HepG2 (cell line): ENCODE data around the gene NTRK2. TPM values are rescaled to one million over a fixed set of nuclear protein-coding genes. Genes with fewer than 3 reads are reported as not detected.

Experiments
- ATAC-seq: fragments of 200-7000 bp; cut with Tn5 transposase; 3 replicates; pipeline ENCODE4 v1.9.1; 2020; ENCODE audit warnings: mild to moderate bottlenecking, moderate library complexity
- BruUV-seq: library from RNA; stranded (reverse); fragments of 400-500 nt; replicated peaks from 2 replicates; lab custom pipeline; 2021; lab: Mats Ljungman, UMichigan
- CTCF ChIA-PET: fragments of 300-600 bp; formaldehyde crosslinking; extraction: SDS; loops from one replicate; lab custom pipeline; 2021; ENCODE audit warnings: low total read pairs, inconsistent platforms, low intra/inter-chr PET ratio; lab: Yijun Ruan, JAX
- POLR2A ChIA-PET: fragments of 350-600 bp; sonication (Branson Sonifier 250); formaldehyde crosslinking; loops from one replicate; lab custom pipeline; 2020; ENCODE audit warnings: antibody characterized with exemption, inconsistent platforms; lab: Yijun Ruan, JAX
- DNase-seq: peaks from one replicate; pipeline ENCODE4 v3.0.0-alpha.2; 2015; ENCODE audit warnings: low spot score
- FAIRE-seq: peaks from 3 replicates; lab custom pipeline; 2011; peaks lifted over from hg19 to GRCh38; lab: Jason Lieb, UNC
- H2AFZ ChIP-seq: one replicate; pipeline ENCODE4 v1.6.1; 2011; ENCODE audit warnings: low read length, inconsistent platforms
- H3K27ac ChIP-seq: fragments of 300-600 bp; 3 replicates; pipeline ENCODE4 v1.8.0; 2011; ENCODE audit warnings: mixed run types, mild to moderate bottlenecking, mixed read lengths, low read length, inconsistent platforms; ENCODE audit not compliant: insufficient read depth; ENCODE audit errors: extremely low read length
- H3K27me3 ChIP-seq, 2 experiments: fragments of 200-600 bp in 1 of 2; 2 replicates in 1 of 2; 3 replicates in 1 of 2; pipeline versions ENCODE4 v1.6.0 to v1.8.0; 2011; ENCODE audit warnings: low read length in 2 of 2, mild to moderate bottlenecking in 2 of 2, moderate library complexity in 2 of 2, inconsistent platforms in 1 of 2; ENCODE audit not compliant: insufficient read depth in 2 of 2, control insufficient read depth in 1 of 2
- H3K36me3 ChIP-seq, 2 experiments: fragments of 200-600 bp in 1 of 2; replicated peaks in 1 of 2; 2 replicates in 1 of 2; 3 replicates in 1 of 2; pipeline versions ENCODE4 v1.5.1 to v1.8.0; 2011; ENCODE audit warnings: low read length in 2 of 2, inconsistent platforms in 1 of 2; ENCODE audit not compliant: insufficient read depth in 2 of 2, control insufficient read depth in 1 of 2
- H3K4me1 ChIP-seq: 2 replicates; pipeline ENCODE4 v1.5.1; 2012; ENCODE audit warnings: low read length, inconsistent platforms; ENCODE audit not compliant: insufficient read depth
- H3K4me2 ChIP-seq: 2 replicates; pipeline ENCODE4 v1.6.0; 2011; ENCODE audit warnings: low read depth, low read length, inconsistent platforms
- H3K4me3 ChIP-seq, 3 experiments: fragments of 200-600 bp in 1 of 3; sonication (generic), shearing (Covaris generic) in 1 of 3; replicated peaks in 1 of 3; 2 replicates each; pipeline ENCODE4 v1.5.1; 2011 to 2016; ENCODE audit warnings: low read length in 3 of 3, inconsistent platforms in 2 of 3, low read depth in 2 of 3, mild to moderate bottlenecking in 2 of 3, control low read depth in 1 of 3, mixed read lengths in 1 of 3; ENCODE audit not compliant: insufficient read depth in 1 of 3
- H3K79me2 ChIP-seq: one replicate; pipeline ENCODE4 v1.6.1; 2011; ENCODE audit warnings: low read length, inconsistent platforms; ENCODE audit not compliant: insufficient read depth
- H3K9ac ChIP-seq: 2 replicates; pipeline ENCODE4 v1.6.0; 2011; ENCODE audit warnings: mild to moderate bottlenecking, low read depth, low read length, inconsistent platforms; ENCODE audit not compliant: insufficient read depth
- H3K9me3 ChIP-seq: 2 replicates; pipeline ENCODE4 v1.5.1; 2012; ENCODE audit warnings: mild to moderate bottlenecking, low read length
- H4K20me1 ChIP-seq: 2 replicates; pipeline ENCODE4 v1.6.0; 2011; ENCODE audit warnings: inconsistent platforms, mild to moderate bottlenecking, low read length, moderate library complexity; ENCODE audit not compliant: insufficient read depth
- GMEB2 ChIP-seq: IDR thresholded peaks from 2 replicates; pipeline ENCODE4 v1.6.1; 2016; ENCODE audit warnings: missing biosample characterization, missing genetic modification reagents, low read depth
- KLF6 ChIP-seq: IDR thresholded peaks from 2 replicates; pipeline ENCODE4 v1.8.0; 2016; ENCODE audit warnings: missing biosample characterization, missing genetic modification reagents
- NRL ChIP-seq: sonication (generic); formaldehyde crosslinking; IDR thresholded peaks from 2 replicates; pipeline ENCODE4 v1.5.0; 2020; ENCODE audit warnings: missing genetic modification reagents, mild to moderate bottlenecking, moderate library complexity, borderline replicate concordance
- ONECUT2 ChIP-seq: sonication (generic); formaldehyde crosslinking; IDR thresholded peaks from 2 replicates; pipeline ENCODE4 v1.4.0; 2020; ENCODE audit warnings: missing genetic modification reagents
- SOX13 ChIP-seq, 3 experiments: fragments of 450-650 bp in 1 of 3; sonication (generic) in 1 of 3; formaldehyde crosslinking in 1 of 3; IDR thresholded peaks in 2 of 3; conservative IDR thresholded peaks in 1 of 3; 2 replicates each; pipeline versions ENCODE4 v1.5.0 to v1.6.1; 2016 to 2020; ENCODE audit warnings: antibody characterized with exemption in 1 of 3, mild to moderate bottlenecking in 1 of 3, missing compliant biosample characterization in 1 of 3, missing genetic modification reagents in 1 of 3, moderate library complexity in 1 of 3
- TOE1 ChIP-seq: sonication (generic); formaldehyde crosslinking; IDR thresholded peaks from 2 replicates; pipeline ENCODE4 v1.4.0; 2020; ENCODE audit warnings: mild to moderate bottlenecking, missing genetic modification reagents
- ZKSCAN8 ChIP-seq: IDR thresholded peaks from 2 replicates; pipeline ENCODE4 v1.6.1; 2016; ENCODE audit warnings: borderline replicate concordance, missing genetic modification reagents, missing compliant biosample characterization
- ZMAT3 ChIP-seq: sonication (generic); formaldehyde crosslinking; conservative IDR thresholded peaks from 2 replicates; pipeline ENCODE4 v1.7.0; 2021; ENCODE audit warnings: missing genetic modification reagents
- ZNF329 ChIP-seq: sonication (generic); formaldehyde crosslinking; IDR thresholded peaks from 2 replicates; pipeline ENCODE4 v1.9.0; 2021; ENCODE audit warnings: low read depth, mild to moderate bottlenecking, missing genetic modification reagents
- ZNF337 ChIP-seq: sonication (generic); formaldehyde crosslinking; IDR thresholded peaks from 2 replicates; pipeline ENCODE4 v1.5.1; 2020; ENCODE audit warnings: missing genetic modification reagents, low read depth, mild to moderate bottlenecking, borderline replicate concordance
- ZNF33B ChIP-seq: sonication (generic); formaldehyde crosslinking; IDR thresholded peaks from 2 replicates; pipeline ENCODE4 v1.5.1; 2020; ENCODE audit warnings: mild to moderate bottlenecking, missing genetic modification reagents
- ZNF552 ChIP-seq: sonication (generic); formaldehyde crosslinking; IDR thresholded peaks from 2 replicates; pipeline ENCODE4 v1.9.0; 2022; ENCODE audit warnings: missing genetic modification reagents, mild to moderate bottlenecking, borderline replicate concordance
- ZNF556 ChIP-seq: sonication (generic); formaldehyde crosslinking; IDR thresholded peaks from 2 replicates; pipeline ENCODE4 v1.4.0; 2020; ENCODE audit warnings: mild to moderate bottlenecking, missing genetic modification reagents, borderline replicate concordance
- WGBS: methylation state at CpG from one replicate; pipeline ENCODE4 v1.1.6; 2017; ENCODE audit warnings: low lambda C conversion rate; 5-methylcytosine and 5-hydroxymethylcytosine counted together
- in situ Hi-C: cut with HindIII; loops from 2 replicates; pipeline ENCODE4 v1.10.0; 2017; ENCODE audit warnings: low pct_unique_long_range_greater_than_20kb; ENCODE audit not compliant: extremely low pct_ligation_motif_present
- intact Hi-C: fragments of 100-400 bp; cut with micrococcal nuclease; formaldehyde crosslinking; loops from one replicate; pipeline ENCODE4 v1.10.0; 2022; ENCODE audit not compliant: unreplicated experiment
- polyA plus RNA-seq, 8 experiments: library from polyadenylated mRNA; depleted of rRNA in 3 of 8; stranded (reverse) in 7 of 8; unstranded in 1 of 8; fragments of >200 nt; fragmentation: Illumina TruSeq in 4 of 8; extraction: Trizol in 4 of 8; gene quantifications; 2 replicates each; pipeline versions ENCODE4 v1.2.1 to v1.2.3, GENCODE V29; 2011 to 2016; ENCODE audit warnings: low read depth in 4 of 8, missing spikeins in 1 of 8, mixed read lengths in 1 of 8; ENCODE audit not compliant: insufficient read depth in 1 of 8
- total RNA-seq, 5 experiments: library from RNA; depleted of rRNA; stranded (reverse); fragments of >200 nt; fragmentation: Illumina TruSeq; extraction: Trizol; gene quantifications; 2 replicates each; pipeline ENCODE4 v1.2.3, GENCODE V29; 2016; ENCODE audit warnings: low read depth in 1 of 5
- TF ChIP-seq, protein P1 (sequence below): IDR thresholded peaks from 2 replicates; pipeline ENCODE4 v1.6.1; 2016; ENCODE audit warnings: low read depth, control low read depth

NTRK2 gene
- total and polyA plus RNA-seq, 2 of the 13 experiments (the other 11 are each of a cell fraction or from before 2014, with no cell fraction given) = not detected

DNA sequence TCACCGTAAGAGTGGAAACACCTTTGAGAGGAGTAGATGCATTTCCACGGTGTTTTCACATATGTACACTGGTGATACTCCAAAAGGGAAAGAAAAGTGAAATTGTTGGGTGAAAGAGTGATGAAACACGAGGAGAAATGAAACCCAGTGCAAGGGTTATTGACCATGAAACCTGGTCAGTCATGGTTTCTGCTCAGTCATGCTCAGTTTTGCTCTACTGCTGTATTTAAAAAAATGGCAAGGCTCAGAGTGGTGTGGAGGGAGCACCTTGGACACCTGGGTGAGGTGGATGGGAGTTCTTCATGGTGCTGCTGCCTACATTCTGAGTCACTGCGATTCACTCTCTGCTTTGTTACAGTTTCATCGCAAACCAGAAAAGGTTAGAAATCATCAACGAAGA, 32.3 kb downstream of the NTRK2 start:
- no peak for ATAC-seq
- H3K36me3 ChIP-seq = no peaks in the 10 kb centered on the region

More for the DNA sequence above, 32.3 kb downstream of the NTRK2 start:
- Histone ChIP-seq H3K4me1 (no peaks in the 10 kb centered on the region), H3K79me2 (no peaks in the 10 kb centered on the region), H3K4me3 (no peak overlapping the region), H4K20me1 (no peaks in the 10 kb centered on the region), H3K27me3 (no peaks in the 10 kb centered on the region), H2AFZ (no peak overlapping the region), H3K4me2 (no peak overlapping the region), H3K9ac (no peak overlapping the region), H3K9me3 (no peaks in the 10 kb centered on the region), H3K27ac (no peak overlapping the region)
- BruUV-seq = no TSS peak
- intact Hi-C loops (no loop called here), in situ Hi-C loops (no loop called here)
- FAIRE-seq = no peak
- no peak for DNase-seq
- ChIA-PET CTCF (no interaction called here), POLR2A (no interaction called here)
- TF ChIP-seq GMEB2 (CRISPR knock-in tag) = no peak
- no peak for TF ChIP-seq NRL (CRISPR knock-in tag)
- TF ChIP-seq ZNF552 (CRISPR knock-in tag) = no peak
- TF ChIP-seq, protein P1, sequence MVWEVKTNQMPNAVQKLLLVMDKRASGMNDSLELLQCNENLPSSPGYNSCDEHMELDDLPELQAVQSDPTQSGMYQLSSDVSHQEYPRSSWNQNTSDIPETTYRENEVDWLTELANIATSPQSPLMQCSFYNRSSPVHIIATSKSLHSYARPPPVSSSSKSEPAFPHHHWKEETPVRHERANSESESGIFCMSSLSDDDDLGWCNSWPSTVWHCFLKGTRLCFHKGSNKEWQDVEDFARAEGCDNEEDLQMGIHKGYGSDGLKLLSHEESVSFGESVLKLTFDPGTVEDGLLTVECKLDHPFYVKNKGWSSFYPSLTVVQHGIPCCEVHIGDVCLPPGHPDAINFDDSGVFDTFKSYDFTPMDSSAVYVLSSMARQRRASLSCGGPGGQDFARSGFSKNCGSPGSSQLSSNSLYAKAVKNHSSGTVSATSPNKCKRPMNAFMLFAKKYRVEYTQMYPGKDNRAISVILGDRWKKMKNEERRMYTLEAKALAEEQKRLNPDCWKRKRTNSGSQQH (CRISPR knock-in tag) = no peak
- no peak for TF ChIP-seq SOX13 (IDR thresholded peaks at IDR 0.05)
- TF ChIP-seq SOX13 (CRISPR knock-in tag; conservative IDR thresholded peaks at IDR 0.05 in 1 of 2, IDR thresholded peaks at IDR 0.05 in 1 of 2) = no peak
- no peak for TF ChIP-seq ZNF329 (CRISPR knock-in tag)
- TF ChIP-seq ZNF556 (CRISPR knock-in tag) = no peak
- no peak for TF ChIP-seq ZNF33B (CRISPR knock-in tag)
- TF ChIP-seq KLF6 (CRISPR knock-in tag) = no peak
- TF ChIP-seq ZMAT3 (CRISPR knock-in tag) = no peak
- no peak for TF ChIP-seq ZNF337 (CRISPR knock-in tag)
- TF ChIP-seq ONECUT2 (CRISPR knock-in tag) = no peak
- TF ChIP-seq ZKSCAN8 = no peak
- no peak for TF ChIP-seq TOE1 (CRISPR knock-in tag)
- 25% methylated on average over 6 of the region's 6 CpGs for WGBS
